Retinal pigment epithelial cell (primary cell): ENCODE measurements around the gene TMSB15C.

ENCODE experiments used
- DNase-seq: peaks from one replicate; pipeline ENCODE4 v3.0.0-alpha.2; 2010; ENCODE audit warnings: low read depth
- H3K4me3 ChIP-seq: 2 replicates; pipeline ENCODE4 v1.5.1; 2011; ENCODE audit warnings: mild to moderate bottlenecking, low read length, control low read depth, moderate library complexity
- CTCF ChIP-seq: conservative IDR thresholded peaks from 2 replicates; pipeline ENCODE4 v1.5.1; 2011; ENCODE audit warnings: low read depth, low read length, control low read depth, inconsistent platforms

Gene TMSB15C

GRCh38 chrX:104108955-104109354, 32.9 kb upstream of the TMSB15C start:
- TF ChIP-seq CTCF: no peak
- no peak overlapping the region for H3K4me3 ChIP-seq
- DNase-seq: no peak

GRCh38 chrX:104105330-104106262, 29.6 kb upstream of the TMSB15C start:
- H3K4me3 ChIP-seq: no peak overlapping the region
- TF ChIP-seq CTCF: no peak
- no peak for DNase-seq

GRCh38 chrX:104104676-104105075, 28.6 kb upstream of the TMSB15C start:
- no peak overlapping the region for H3K4me3 ChIP-seq
- TF ChIP-seq CTCF: no peak
- no peak for DNase-seq

GRCh38 chrX:104098919-104099318, 22.9 kb upstream of the TMSB15C start:
- TF ChIP-seq CTCF: no peak
- H3K4me3 ChIP-seq: no peak overlapping the region
- no peak for DNase-seq

- peak; percentile 66 for TF ChIP-seq CTCF
- DNase-seq: peak; percentile 47
- H3K4me3 ChIP-seq: no peak overlapping the region
These were observed 22.2 kb upstream of the TMSB15C start for GRCh38 chrX:104098151-104098808.

- DNase-seq: no peak
These were observed 9.9 kb upstream of the TMSB15C start for GRCh38 chrX:104085919-104086318.

More at GRCh38 chrX:104085919-104086318, 9.9 kb upstream of the TMSB15C start:
- TF ChIP-seq CTCF: no peak
- H3K4me3 ChIP-seq: no peak overlapping the region
